Hepatocyte (in vitro differentiated cells): Measurements from ENCODE around the gene VWA8.

Experiments used
- CTCF ChIP-seq: fragments of 200-600 bp; sonication (generic); IDR thresholded peaks from 2 replicates; pipeline ENCODE4 v1.5.1; 2016; ENCODE audit warnings: antibody characterized with exemption, mild to moderate bottlenecking; ENCODE audit not compliant: poor library complexity
- EZH2 ChIP-seq: fragments of 200-600 bp; sonication (generic); IDR thresholded peaks from 2 replicates; pipeline ENCODE4 v1.6.1; 2016; ENCODE audit warnings: antibody characterized with exemption, mild to moderate bottlenecking, borderline replicate concordance

- no peak for TF ChIP-seq CTCF
- TF ChIP-seq EZH2: no peak
Measured at GRCh38 chr13:41554180-41554579, 406.7 kb downstream of the VWA8 start.
